Fibroblast of peridontal ligament (primary cell): ENCODE results near the gene NEDD8.
"Not testable (repeated sequence)": the region's sequence is repeated elsewhere in the genome, so short reads cannot be mapped to it uniquely, and the experiment has no call there.

Experiments
- DNase-seq: peaks from one replicate; pipeline ENCODE4 v3.0.0-alpha.2; 2010; ENCODE audit errors: extremely low read depth

Gene NEDD8

DNA sequence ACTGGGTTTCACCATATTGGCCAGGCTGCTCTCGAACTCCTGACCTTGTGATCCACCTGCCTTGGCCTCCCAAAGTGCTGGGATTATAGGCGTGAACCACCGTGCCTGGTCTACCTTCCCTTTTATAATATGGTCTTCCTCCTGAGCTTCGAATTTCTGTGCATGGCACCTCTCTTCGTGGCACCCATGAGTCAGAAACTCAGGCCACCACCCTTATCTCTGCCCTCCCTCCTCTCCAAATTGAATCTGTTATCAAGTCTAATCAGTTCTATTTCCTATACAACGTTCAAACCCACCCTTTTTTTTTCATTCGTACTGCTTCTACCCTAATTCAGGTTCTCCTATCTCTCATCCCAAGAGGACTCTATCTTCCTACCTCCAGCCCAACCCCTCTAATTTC is 15.3 kb upstream of the NEDD8 start:
- no peak for DNase-seq

DNA sequence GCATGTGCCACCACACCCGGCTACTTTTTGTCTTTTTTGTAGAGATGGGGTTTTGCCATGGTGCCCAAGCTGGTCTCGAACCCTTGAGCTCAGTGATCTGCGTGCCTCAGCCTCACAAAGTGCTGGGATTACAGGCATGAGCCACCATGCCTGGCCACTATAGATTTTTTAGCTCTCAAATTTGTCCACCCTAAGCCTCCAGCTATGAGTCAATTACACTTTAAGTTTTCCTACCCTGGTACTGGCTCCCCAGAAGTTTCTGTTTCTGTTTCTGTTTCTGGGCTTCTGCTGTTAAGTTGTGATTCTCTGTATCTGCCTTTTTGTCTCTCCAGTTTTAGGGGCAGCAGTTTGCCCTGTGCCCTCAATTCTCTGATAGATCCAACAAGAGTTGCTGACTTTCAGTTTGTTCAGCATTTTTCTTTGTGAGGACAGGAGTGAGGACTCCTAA is 14.6 kb upstream of the NEDD8 start:
- DNase-seq = peak; percentile 57

DNA sequence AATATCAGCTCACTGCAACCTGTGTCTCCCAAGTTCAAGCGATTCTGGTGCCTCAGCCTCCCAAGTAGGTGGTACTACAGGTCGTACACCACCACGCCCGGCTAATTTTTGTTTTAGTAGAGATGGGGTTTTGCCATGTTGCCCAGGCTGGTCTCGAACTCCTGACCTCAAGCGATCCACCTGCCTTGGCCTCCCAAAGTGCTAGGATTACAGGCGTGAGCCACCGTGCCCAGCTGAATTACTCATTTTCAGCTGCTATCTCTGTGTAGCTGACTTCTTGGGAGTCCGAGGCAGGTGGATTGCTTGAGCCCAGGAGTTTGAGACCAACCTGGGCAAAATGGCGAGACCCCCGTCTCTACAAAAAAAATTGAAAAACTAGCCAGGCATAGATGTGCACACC is 13.2 kb upstream of the NEDD8 start:
- not testable (repeated sequence) for DNase-seq

DNA sequence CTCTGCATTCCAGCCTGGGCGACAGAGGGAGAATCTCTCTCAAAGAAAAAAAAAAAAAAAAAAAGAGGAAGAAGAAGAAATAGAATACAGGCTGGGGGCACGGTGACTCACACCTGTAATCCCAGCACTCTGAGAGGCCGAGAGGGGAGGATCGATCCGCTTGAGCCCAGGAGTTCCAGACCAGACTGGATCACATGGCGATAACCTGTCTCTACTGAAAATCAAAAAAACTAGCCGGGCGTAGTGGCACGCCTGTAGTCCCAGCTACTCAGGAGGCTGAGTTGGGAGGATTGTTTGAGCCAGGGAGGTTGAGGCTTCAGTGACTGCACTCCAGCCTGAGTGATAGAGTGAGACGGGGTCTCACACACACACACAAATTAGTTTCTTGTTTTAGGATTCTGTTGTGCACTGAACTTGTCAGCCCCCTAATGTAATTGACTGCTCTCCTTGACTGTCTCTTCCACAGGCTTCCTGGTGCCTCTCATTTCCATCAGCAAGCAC is 11.2 kb upstream of the NEDD8 start:
- no peak for DNase-seq

- DNase-seq = peak; percentile 87
Measured at GRCh38 chr14:24241829-24242443, 9.8 kb upstream of the NEDD8 start.

DNA sequence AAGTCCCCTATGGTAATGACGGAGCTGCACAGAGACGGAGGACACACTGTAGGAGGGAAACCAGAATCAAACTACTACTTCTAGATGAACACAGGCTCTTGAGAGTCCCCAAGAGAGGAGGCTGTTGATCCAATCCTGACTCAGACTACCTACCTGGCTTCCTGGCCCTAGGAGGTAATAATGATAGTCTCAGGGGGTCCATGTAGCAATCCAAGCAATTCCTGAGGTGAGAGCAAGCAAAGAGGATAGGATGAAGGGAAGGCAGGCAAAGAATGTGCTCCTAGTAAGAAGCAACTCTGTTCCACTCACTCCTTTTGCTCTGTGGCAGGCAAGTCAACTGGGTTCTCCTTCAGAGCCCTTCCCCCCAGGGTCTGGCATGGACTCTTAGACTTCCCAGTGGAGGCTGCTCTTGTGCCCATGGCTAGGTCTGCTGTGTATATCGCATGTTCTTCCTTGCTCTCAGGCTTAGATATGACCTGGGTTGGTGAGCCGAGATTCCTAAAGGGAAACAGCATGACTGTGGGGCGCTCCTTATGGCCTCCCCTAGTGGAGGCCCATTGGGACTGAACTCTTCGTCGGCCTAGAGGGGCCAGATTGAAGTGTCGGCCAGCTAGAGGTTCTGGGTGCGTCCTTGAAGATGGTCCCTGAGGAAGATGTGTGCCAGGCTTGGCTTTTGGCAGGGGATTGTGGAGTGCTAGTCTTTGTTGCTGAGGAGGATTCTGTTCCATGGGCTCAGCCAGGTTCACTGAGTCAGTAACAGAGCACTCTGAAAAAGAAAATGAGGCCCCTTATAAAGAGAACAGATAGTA is 8.1 kb upstream of the NEDD8 start:
- no peak for DNase-seq

DNA sequence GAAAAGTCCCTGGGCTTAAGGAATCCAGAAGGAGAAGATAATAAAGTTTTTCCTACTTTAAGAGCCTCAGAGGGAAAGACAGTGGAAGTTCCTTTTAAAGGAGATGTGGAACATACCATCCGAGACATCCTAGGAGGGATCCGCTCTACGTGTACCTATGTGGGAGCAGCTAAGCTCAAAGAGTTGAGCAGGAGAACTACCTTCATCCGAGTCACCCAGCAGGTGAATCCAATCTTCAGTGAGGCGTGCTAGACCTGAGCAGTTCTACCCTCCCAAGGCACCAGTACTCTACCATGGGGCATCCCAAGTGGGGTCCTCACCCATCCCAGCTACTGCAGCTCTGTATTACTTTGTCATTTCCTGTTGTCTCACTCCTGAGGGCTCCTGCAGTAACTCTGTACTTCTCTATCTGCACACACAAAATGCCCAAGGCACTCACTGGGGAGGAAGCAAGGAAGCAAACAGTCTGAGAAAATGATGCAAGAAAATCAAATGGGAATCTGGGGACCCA is 6.4 kb upstream of the NEDD8 start:
- DNase-seq = no peak

- DNase-seq = no peak
Measured at GRCh38 chr14:24238123-24238522, 6.0 kb upstream of the NEDD8 start.

- DNase-seq = no peak
Measured at GRCh38 chr14:24237463-24237955, 5.3 kb upstream of the NEDD8 start.

DNA sequence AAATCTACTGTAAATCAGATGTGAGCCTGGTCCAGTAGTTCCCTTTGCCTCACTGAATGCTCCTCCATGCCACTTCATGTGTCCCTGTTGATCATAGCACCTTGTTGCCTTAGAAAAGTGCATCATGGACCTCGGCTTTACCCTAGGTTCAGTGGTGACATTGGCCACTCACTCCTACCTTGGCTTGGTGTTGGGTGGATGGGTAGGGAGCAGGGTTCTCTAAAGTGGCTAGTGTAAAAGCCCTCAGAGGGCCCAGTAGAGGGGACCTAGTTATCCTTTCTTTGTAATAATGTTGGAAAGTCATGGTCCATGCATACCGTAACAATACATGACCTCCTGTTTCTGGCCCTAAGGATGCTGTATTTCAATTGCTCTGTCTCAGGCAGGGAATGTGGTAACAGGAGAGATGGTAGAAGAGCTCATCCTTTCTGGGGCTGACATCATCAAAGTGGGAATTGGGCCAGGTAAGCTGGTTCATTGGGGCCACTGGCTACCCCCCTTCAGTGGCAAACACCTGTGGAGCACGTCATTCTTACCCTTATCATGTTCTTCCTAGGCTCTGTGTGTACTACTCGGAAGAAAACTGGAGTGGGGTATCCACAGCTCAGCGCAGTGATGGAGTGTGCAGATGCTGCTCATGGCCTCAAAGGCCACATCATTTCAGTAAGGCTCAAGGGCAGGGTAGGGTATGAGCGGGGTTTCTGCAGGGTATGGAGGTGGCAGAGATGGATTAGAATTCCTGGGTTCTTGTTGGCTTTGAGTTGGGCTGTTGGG is 4.7 kb upstream of the NEDD8 start:
- no peak for DNase-seq

DNA sequence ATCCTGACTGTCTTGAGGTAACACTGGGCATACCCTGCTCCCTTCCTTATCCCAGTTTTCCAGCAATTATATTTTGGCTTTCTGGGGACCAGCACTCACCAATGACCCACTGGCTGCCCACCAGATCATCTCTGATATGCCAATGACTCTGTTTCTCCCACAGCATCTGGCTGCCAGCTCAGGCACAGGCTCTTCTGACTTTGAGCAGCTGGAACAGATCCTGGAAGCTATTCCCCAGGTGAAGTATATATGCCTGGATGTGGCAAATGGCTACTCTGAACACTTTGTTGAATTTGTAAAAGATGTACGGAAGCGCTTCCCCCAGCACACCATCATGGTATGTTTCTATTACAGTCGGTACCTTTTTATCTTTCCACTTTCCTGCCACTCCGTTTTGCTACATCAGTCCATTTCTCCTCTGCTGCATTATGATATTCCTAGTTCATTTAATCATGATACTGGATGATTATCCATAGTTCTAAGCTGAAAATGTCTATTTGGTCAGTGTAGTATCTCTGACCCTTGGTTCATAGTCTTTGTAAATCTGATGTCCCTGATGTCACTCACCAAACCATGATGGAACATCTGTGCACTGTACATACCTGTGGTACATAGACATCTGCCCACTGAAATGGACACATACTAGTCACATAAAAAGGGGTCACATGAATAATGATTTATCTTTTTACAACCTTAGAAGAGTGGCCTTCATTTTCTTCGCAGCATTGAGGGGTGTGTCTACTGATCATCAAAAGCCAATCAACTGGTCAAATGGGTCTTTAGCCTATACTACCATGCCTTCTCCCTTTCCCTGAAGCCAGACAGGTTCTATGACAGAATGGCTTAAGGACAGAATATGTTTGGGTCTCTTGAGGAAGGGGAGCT is 3.9 kb upstream of the NEDD8 start:
- no peak for DNase-seq

DNA sequence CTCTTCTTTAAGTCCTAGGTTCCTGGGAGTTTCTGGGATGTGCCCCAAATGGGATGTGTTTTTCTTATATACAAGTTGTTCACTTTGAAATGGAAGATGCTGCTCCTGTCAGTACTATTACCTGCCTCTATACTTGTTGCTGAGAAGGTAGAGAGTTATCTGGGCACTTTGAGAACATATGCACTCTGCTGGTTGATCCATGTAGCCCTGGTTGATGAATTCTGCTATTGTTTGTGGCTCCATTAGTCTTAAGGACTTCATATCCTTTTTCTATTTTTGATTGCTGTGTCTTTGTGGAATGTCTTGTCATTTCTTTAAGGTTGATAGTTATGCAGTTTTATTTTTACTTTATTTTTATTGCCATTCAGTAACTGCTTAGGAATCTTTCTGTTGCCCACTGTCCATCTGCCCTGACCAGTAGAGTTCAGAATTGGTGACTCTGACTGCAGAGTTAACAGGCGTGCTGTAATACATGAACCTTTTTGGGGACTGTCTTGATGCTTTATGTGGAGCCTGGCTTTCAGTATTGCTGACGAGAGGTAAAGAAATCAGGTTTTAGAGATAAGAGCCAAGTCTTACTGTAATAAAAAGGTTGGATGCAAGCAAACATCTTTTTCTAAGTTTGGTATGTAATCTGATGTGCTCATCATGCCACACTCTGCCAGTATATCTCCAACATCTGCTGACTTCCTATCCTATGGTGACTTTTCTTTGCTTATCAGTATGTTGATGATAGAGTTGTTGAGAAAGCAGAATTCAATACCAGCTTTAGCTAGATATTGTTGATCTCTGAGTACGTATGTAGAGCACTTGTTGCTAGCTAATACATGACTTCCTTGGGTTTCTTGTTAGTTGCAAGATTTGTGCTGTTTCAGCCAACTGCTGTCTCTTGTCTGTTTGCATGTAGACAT is 2.2 kb upstream of the NEDD8 start:
- no peak for DNase-seq

- no peak for DNase-seq
Measured at GRCh38 chr14:24233538-24233866, 1.3 kb upstream of the NEDD8 start.

DNA sequence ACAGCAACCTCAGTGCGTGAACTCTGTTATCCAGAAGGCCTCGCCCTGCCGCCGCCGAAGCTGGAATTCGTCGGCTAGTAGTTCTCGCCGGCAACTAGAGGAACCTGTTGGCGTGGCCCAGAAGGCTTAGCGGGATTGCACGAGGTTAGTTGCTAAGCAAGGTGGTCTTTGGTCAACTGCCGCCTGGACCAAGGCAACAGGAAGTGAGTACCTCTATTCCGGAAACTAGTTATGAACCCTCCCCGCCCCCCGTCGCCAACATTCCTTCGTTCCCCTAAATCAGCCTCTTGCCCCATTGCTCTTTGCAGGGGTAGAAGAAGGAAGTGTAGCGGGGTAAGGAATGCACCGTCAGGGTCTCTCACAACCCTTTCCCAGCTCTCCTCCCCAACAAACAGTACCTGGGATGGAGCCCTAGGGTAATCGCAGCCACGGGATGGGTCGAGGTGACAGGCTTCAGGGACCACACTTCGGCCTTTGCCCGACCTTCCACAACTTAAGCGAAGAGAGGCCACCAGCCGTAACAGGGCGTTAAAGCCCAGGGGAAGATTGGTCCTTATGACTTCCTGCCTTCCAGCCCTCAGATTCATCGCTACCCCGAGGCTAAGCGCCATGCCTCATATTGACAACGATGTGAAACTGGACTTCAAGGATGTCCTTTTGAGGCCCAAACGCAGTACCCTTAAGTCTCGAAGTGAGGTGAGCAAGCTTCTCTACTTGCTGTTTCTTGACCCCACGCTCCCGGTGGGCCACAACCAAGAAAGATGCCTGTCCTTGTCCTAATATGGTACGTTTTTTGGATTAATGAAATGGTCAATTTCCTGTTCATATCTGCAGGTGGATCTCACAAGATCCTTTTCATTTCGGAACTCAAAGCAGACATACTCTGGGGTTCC is 724 bp upstream of the NEDD8 start, which contains the start of gene GMPR2:
TSS of gene GMPR2 (plus strand) at position 285 of the 893 bp plus-strand sequence. CDS start at position 610, 325 bp downstream.
- no peak for DNase-seq

GRCh38 chr14:24231263-24232120 is 675 bp downstream of the NEDD8 start:
- no peak for DNase-seq

GRCh38 chr14:24228902-24229301 is 3.3 kb downstream of the NEDD8 start:
- no peak for DNase-seq

DNA sequence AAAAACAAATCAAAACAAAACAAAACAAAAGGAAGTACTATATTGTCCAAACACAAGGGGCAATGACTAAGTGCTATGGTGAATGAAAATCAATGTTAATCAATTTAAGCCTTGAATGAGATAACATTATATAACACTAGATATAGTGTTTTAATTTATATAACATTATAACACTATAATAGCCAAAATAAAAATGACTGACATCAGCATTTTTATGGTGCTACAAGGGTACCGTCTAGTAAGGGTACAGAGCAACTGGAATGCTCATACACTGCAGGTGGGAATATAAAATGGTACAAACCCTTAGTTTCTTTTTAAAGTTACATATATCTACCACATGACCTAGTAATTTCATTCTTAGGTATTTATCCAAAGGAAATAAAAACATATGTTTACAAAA is 5.7 kb downstream of the NEDD8 start:
- DNase-seq = no peak

- no peak for DNase-seq
Measured at GRCh38 chr14:24224618-24225071, 7.5 kb downstream of the NEDD8 start.
